HCT116 (cell line): Measurements from ENCODE around the gene FSD2. TPM values are rescaled to one million over a fixed set of nuclear protein-coding genes. Genes with fewer than 3 reads are reported as not detected.

Experiments
- ATAC-seq: fragments of 200-7000 bp; cut with Tn5 transposase; 2 replicates; pipeline ENCODE4 v1.9.1; 2020; ENCODE audit warnings: mild to moderate bottlenecking, moderate library complexity
- BruUV-seq: library from RNA; stranded (reverse); fragments of 400-500 nt; replicated peaks from 2 replicates; lab custom pipeline; 2021; lab: Mats Ljungman, UMichigan
- CTCF ChIA-PET: fragments of 300-600 bp; sonication (Branson Sonifier 250); formaldehyde crosslinking; loops from one replicate; lab custom pipeline; 2021; ENCODE audit warnings: antibody characterized with exemption; lab: Charles Lee
- POLR2A ChIA-PET: fragments of 300-600, 350-600 bp; sonication (Branson Sonifier 250); formaldehyde crosslinking; loops from one replicate; lab custom pipeline; 2021; ENCODE audit warnings: antibody characterized with exemption; lab: Charles Lee
- RAD21 ChIA-PET, 2 experiments: fragments of 300-600 bp; sonication (Branson Sonifier 250); formaldehyde crosslinking; loops; one replicate each; lab custom pipeline; 2023; ENCODE audit warnings: low total read pairs in 2 of 2; ENCODE audit not compliant: uncharacterized antibody in 2 of 2, unreplicated experiment in 2 of 2, low non-redundant PET in 1 of 2; lab: Charles Lee
- DNase-seq: peaks from one replicate; pipeline ENCODE4 v3.0.0-alpha.2; 2010; ENCODE audit warnings: low read depth, low spot score
- H2AFZ ChIP-seq: fragments of 200-600 bp; shearing (Covaris generic), sonication (generic); 2 replicates; pipeline ENCODE4 v1.6.1; 2017; ENCODE audit warnings: low read depth, mixed run types, mixed read lengths, antibody characterized with exemption, low read length; ENCODE audit not compliant: poor library complexity, severe bottlenecking
- H3K27ac ChIP-seq: 2 replicates; pipeline ENCODE4 v1.5.1; 2012; ENCODE audit warnings: low read depth, low read length
- H3K27me3 ChIP-seq: fragments of 200-600 bp; sonication (generic); 2 replicates; pipeline ENCODE4 v1.6.1; 2016; ENCODE audit warnings: mixed run types, low read length, mixed read lengths; ENCODE audit not compliant: insufficient read depth
- H3K36me3 ChIP-seq, 2 experiments: fragments of 200-500 bp in 1 of 2; fragments of 200-600 bp in 1 of 2; sonication (Bioruptor generic) in 1 of 2; sonication (generic) in 1 of 2; 2 replicates each; pipeline versions ENCODE4 v1.5.1 to v1.6.1; 2014 to 2016; ENCODE audit warnings: low read length in 2 of 2, inconsistent platforms in 1 of 2, mixed read lengths in 1 of 2, mixed run types in 1 of 2; ENCODE audit not compliant: insufficient read depth in 2 of 2, control insufficient read depth in 1 of 2
- H3K4me1 ChIP-seq, 2 experiments: fragments of 200-600 bp in 1 of 2; sonication (generic) in 1 of 2; 2 replicates each; pipeline versions ENCODE4 v1.5.1 to v1.6.1; 2012 to 2017; ENCODE audit warnings: low read length in 2 of 2, inconsistent platforms in 1 of 2, mild to moderate bottlenecking in 1 of 2, mixed read lengths in 1 of 2, mixed run types in 1 of 2, moderate library complexity in 1 of 2; ENCODE audit not compliant: insufficient read depth in 2 of 2, control insufficient read depth in 1 of 2
- H3K4me2 ChIP-seq: fragments of 200-600 bp; sonication (generic); 2 replicates; pipeline ENCODE4 v1.6.1; 2017; ENCODE audit warnings: mixed run types, low read length, mixed read lengths
- H3K4me3 ChIP-seq, 2 experiments: fragments of 200-600 bp in 1 of 2; sonication (generic) in 1 of 2; replicated peaks in 1 of 2; 2 replicates each; pipeline ENCODE4 v1.5.1; 2011 to 2016; ENCODE audit warnings: low read length in 2 of 2, control low read depth in 1 of 2, low read depth in 1 of 2, mild to moderate bottlenecking in 1 of 2, mixed read lengths in 1 of 2, mixed run types in 1 of 2
- H3K79me2 ChIP-seq: fragments of 200-600 bp; sonication (generic); 2 replicates; pipeline ENCODE4 v1.6.1; 2017; ENCODE audit warnings: mild to moderate bottlenecking, mixed run types, low read length, moderate library complexity, mixed read lengths; ENCODE audit not compliant: insufficient read depth
- H3K9ac ChIP-seq: fragments of 200-600 bp; sonication (generic); 2 replicates; pipeline ENCODE4 v1.6.1; 2016; ENCODE audit warnings: low read length, mixed read lengths
- H3K9me2 ChIP-seq: fragments of 200-600 bp; sonication (generic), shearing (Covaris generic); 2 replicates; pipeline ENCODE4 v1.6.1; 2017; ENCODE audit warnings: mixed run types, mild to moderate bottlenecking, moderate library complexity; ENCODE audit not compliant: insufficient read depth
- H3K9me3 ChIP-seq, 2 experiments: fragments of 200-500 bp in 1 of 2; fragments of 200-600 bp in 1 of 2; sonication (Bioruptor generic) in 1 of 2; sonication (generic) in 1 of 2; 2 replicates each; pipeline ENCODE4 v1.6.1; 2014 to 2017; ENCODE audit warnings: low read length in 2 of 2, mixed read lengths in 2 of 2, inconsistent platforms in 1 of 2, low read depth in 1 of 2, mild to moderate bottlenecking in 1 of 2, mixed run types in 1 of 2, moderate library complexity in 1 of 2; ENCODE audit not compliant: control insufficient read depth in 1 of 2, insufficient read depth in 1 of 2
- H4K20me1 ChIP-seq: fragments of 200-600 bp; sonication (generic), shearing (Covaris generic); 2 replicates; pipeline ENCODE4 v1.6.1; 2017; ENCODE audit warnings: mixed run types, mild to moderate bottlenecking, moderate library complexity; ENCODE audit not compliant: insufficient read depth
- ATF3 ChIP-seq: IDR thresholded peaks from 2 replicates; pipeline ENCODE4 v1.6.1; 2012
- CEBPB ChIP-seq: IDR thresholded peaks from 2 replicates; pipeline ENCODE4 v1.6.1; 2012; ENCODE audit warnings: low read depth
- EZH2phosphoT487 ChIP-seq: fragments of 200-600 bp; IDR thresholded peaks from 2 replicates; pipeline ENCODE4 v1.6.1; 2018; ENCODE audit warnings: antibody characterized with exemption, borderline replicate concordance
- MAX ChIP-seq: IDR thresholded peaks from 2 replicates; pipeline ENCODE4 v1.6.1; 2012
- POLR2A ChIP-seq: IDR thresholded peaks from 2 replicates; pipeline ENCODE4 v1.7.0; 2011; ENCODE audit warnings: borderline replicate concordance; ENCODE audit not compliant: insufficient read depth, insufficient read length; ENCODE audit errors: extremely low read depth
- POLR2AphosphoS5 ChIP-seq: IDR thresholded peaks from 2 replicates; pipeline ENCODE4 v1.6.1; 2011; ENCODE audit warnings: mild to moderate bottlenecking, low read depth, low read length, moderate library complexity
- RAD21 ChIP-seq: IDR thresholded peaks from 2 replicates; pipeline ENCODE4 v1.6.1; 2012; ENCODE audit warnings: low read depth, mild to moderate bottlenecking
- REST ChIP-seq: IDR thresholded peaks from 2 replicates; pipeline ENCODE4 v1.6.1; 2012; ENCODE audit warnings: low read depth
- SIN3A ChIP-seq: IDR thresholded peaks from 2 replicates; pipeline ENCODE4 v1.6.1; 2012; ENCODE audit warnings: low read depth
- SP1 ChIP-seq: IDR thresholded peaks from 2 replicates; pipeline ENCODE4 v1.6.1; 2012; ENCODE audit warnings: low read depth
- SRF ChIP-seq: IDR thresholded peaks from 2 replicates; pipeline ENCODE4 v1.6.1; 2012; ENCODE audit warnings: low read depth
- YY1 ChIP-seq: IDR thresholded peaks from 2 replicates; pipeline ENCODE4 v1.6.1; 2011; ENCODE audit warnings: low read length, low read depth, moderate library complexity, mild to moderate bottlenecking; ENCODE audit not compliant: insufficient replicate concordance; ENCODE audit errors: extremely low read depth
- ZFX ChIP-seq: fragments of 450-650 bp; IDR thresholded peaks from 2 replicates; pipeline ENCODE4 v1.6.1; 2017
- ZNF274 ChIP-seq: fragments of 200-500 bp; sonication (Bioruptor generic); IDR thresholded peaks from 2 replicates; pipeline ENCODE4 v1.6.1; 2014; ENCODE audit warnings: mild to moderate bottlenecking, low read depth, low read length, inconsistent platforms
- intact Hi-C: fragments of 100-400 bp; cut with micrococcal nuclease; formaldehyde crosslinking; loops from 2 replicates; pipeline ENCODE4 v1.10.0; 2022
- total RNA-seq: library from RNA; stranded (reverse); gene quantifications from one replicate; pipeline ENCODE4 v1.2.1, GENCODE V29; 2021; ENCODE audit not compliant: unreplicated experiment

FSD2 gene
- total RNA-seq, 1 experiment from 2014 or later, result not detected

GRCh38 chr15:82810061-82810889 is 4.4 kb upstream of the FSD2 start (continued):
- TF ChIP-seq RAD21 (0 out of 2 replicates have a peak, but pooled peaks have one; percentile 6), SRF (no peak), ATF3 (no peak), CEBPB (0 out of 2 replicates have a peak, but pooled peaks have one; percentile 20), REST (no peak), MAX (0 out of 2 replicates have a peak, but pooled peaks have one; percentile 24), SP1 (no peak)

GRCh38 chr15:82809308-82810060 is 3.6 kb upstream of the FSD2 start, which contains the start of gene WHAMM:
Gene WHAMM (plus strand): TSS chr15:82809628. CDS start chr15:82809727, 99 bp downstream.
- TF ChIP-seq POLR2AphosphoS5, result peak; percentile 87
- TF ChIP-seq MAX, result peak; percentile 47; the same call in 1 of the 2 replicates
- TF ChIP-seq EZH2phosphoT487, result no peak
- TF ChIP-seq YY1, result peak; percentile 62
- peak; percentile 97 for TF ChIP-seq ZFX
- TF ChIP-seq SP1, result peak; percentile 96
- no peak for TF ChIP-seq ZNF274
- peak; percentile 64; the same call in 1 of the 2 replicates for TF ChIP-seq CEBPB
- peak; percentile 48 for TF ChIP-seq POLR2A
- TF ChIP-seq SIN3A, result peak; percentile 48; the same call in 1 of the 2 replicates
- H3K27ac ChIP-seq, result peak within 1 kb of the TSS; percentile 96
- peak; percentile 95 for ATAC-seq
- POLR2A ChIA-PET, result no interaction called here
- peaks cover 9 to 29% of the 10 kb centered on the region in 2 experiments; a peak in 2 of 4 replicates for H3K4me1 ChIP-seq
- H3K4me2 ChIP-seq, result peak within 1 kb of the TSS; percentile 88
- no TSS peak for BruUV-seq
- DNase-seq, result peak; percentile 96
- intact Hi-C loops, result loop anchor here (5.0 kb wide), 2 partner anchors 57 to 267 kb away; partner anchors contain the start of gene RPS17
- H3K9ac ChIP-seq, result peak within 1 kb of the TSS; percentile 90
- peak within 1 kb of the TSS; percentile 75 for H2AFZ ChIP-seq
- peak within 1 kb of the TSS; percentile 66 to 74 for H3K4me3 ChIP-seq
- CTCF ChIA-PET, result interaction anchor here (1.3 kb wide), 1 partner anchor 278 kb away, joined by 3 read pairs; no protein-coding TSS in a partner anchor
- H3K79me2 ChIP-seq, result peaks cover 30% of the 10 kb centered on the region
- H3K9me2 ChIP-seq, result no peaks in the 10 kb centered on the region
- H3K36me3 ChIP-seq, result peaks cover 0 to 4% of the 10 kb centered on the region in 2 experiments; a peak in 1 of 4 replicates
- RAD21 ChIA-PET, result no interaction called here
- H3K27me3 ChIP-seq, result no peaks in the 10 kb centered on the region
- H3K9me3 ChIP-seq, result no peaks in the 10 kb centered on the region
- H4K20me1 ChIP-seq, result no peaks in the 10 kb centered on the region
